ENCODE data around the gene FZR1. TPM values are rescaled to one million over a fixed set of nuclear protein-coding genes. Genes with fewer than 3 reads are reported as not detected.

FZR1 gene
- total RNA-seq, 1 donor from 2014 or later: 51.9 TPM

GRCh38 chr19:3466635-3467034 lies 39.5 kb upstream of the FZR1 start:
- no peaks in the 10 kb centered on the region for H3K27me3 ChIP-seq (ENCODE audit: control insufficient read depth, insufficient read depth, low read length)
- TF ChIP-seq CTCF (IDR thresholded peaks at IDR 0.05; ENCODE audit: insufficient read depth, low read length, poor library complexity, severe bottlenecking): no peak
- H3K36me3 ChIP-seq (ENCODE audit: control insufficient read depth, insufficient read depth, low read length): peaks cover 1% of the 10 kb centered on the region
- no peak for DNase-seq (ENCODE audit: low read depth)
- H3K4me3 ChIP-seq (ENCODE audit: low read depth, low read length): no peak overlapping the region

DNA sequence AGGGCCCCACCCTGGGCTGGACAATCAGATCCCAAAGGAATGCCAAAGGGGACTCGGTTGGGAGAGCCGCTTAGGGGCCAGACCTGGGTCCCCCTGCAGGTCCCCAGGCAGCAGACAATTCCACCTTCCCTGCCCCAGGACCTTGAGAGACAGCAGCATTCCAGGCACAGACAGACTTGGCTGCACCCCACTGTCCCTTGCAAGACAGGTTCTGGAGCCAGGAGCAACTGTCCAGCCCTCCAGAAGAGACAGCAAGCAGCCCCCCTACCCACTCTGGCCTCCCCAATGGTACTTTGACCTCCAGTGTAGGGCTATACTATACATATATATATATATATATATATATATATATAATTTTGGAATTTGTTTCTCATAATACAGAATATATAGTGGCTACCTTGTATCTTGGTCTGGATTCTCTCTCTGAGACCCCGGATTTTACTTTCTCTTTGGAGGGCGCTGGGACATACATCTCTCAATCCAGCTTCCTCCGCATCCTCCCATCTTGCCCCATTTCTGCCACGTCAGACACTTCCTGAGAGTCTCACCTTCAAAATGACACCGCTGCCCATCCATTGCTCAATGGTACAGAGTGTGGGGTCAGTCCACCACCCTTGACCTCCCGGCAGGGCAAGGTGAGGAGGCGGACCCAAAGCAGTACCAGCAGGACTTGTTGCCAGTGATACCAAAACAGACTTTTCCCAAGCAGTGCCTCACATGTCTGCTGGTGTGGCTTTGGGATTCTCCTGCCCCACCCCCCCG lies 38.5 kb upstream of the FZR1 start:
- no peaks in the 10 kb centered on the region for H3K27me3 ChIP-seq (ENCODE audit: control insufficient read depth, insufficient read depth, low read length)
- H3K36me3 ChIP-seq (ENCODE audit: control insufficient read depth, insufficient read depth, low read length): no peaks in the 10 kb centered on the region
- no peak for TF ChIP-seq CTCF (IDR thresholded peaks at IDR 0.05; ENCODE audit: insufficient read depth, low read length, poor library complexity, severe bottlenecking)
- no peak overlapping the region for H3K4me3 ChIP-seq (ENCODE audit: low read depth, low read length)
- DNase-seq (ENCODE audit: low read depth): no peak

GRCh38 chr19:3468211-3468610 lies 37.9 kb upstream of the FZR1 start:
- no peak for TF ChIP-seq CTCF (IDR thresholded peaks at IDR 0.05; ENCODE audit: insufficient read depth, low read length, poor library complexity, severe bottlenecking)
- no peak overlapping the region for H3K4me3 ChIP-seq (ENCODE audit: low read depth, low read length)
- no peaks in the 10 kb centered on the region for H3K27me3 ChIP-seq (ENCODE audit: control insufficient read depth, insufficient read depth, low read length)
- H3K36me3 ChIP-seq (ENCODE audit: control insufficient read depth, insufficient read depth, low read length): no peaks in the 10 kb centered on the region
- no peak for DNase-seq (ENCODE audit: low read depth)

DNA sequence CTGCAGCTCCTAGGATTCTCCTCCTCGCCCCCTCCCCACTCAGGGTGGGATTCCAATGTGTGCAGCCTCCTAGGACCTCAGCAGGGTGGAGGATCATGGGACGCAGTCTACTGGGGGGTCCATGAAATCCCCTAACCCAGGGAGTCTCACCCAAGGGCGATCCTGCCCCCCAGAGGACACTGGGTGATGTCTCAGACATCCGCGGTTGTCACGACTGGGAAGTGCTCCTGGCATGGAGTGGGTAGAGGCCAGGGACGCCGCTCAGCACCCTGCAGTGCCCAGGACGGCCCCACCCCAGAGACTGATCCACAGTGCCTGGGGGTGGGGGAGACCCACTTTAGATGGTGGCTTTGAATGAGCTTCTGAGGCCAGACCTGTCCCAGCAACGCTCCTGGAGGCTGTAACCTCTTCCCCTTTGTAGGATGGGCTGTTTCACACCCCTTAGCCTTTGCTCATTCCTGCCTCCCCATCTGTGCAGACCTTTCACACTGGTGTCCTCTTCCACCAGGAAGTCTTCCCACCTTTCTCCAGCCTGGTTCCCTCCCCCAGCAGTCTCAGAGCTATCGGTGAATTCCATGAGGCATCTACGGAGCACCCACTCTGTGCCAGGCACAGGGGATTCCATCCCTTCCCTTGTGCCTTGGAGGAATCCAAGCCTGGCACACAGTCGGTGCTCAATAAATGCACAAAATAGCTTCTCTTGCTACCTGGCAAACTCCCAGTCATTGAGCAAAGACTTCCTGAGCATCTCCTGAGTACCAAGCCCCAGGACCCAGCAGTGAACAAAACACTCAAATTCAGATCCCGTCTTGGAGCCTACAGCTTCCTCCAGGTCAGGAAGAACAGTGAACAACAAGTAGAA lies 36.2 kb upstream of the FZR1 start:
- H3K4me3 ChIP-seq (ENCODE audit: low read depth, low read length): no peak overlapping the region
- H3K27me3 ChIP-seq (ENCODE audit: control insufficient read depth, insufficient read depth, low read length): peaks cover 7% of the 10 kb centered on the region
- H3K36me3 ChIP-seq (ENCODE audit: control insufficient read depth, insufficient read depth, low read length): no peaks in the 10 kb centered on the region
- no peak for TF ChIP-seq CTCF (IDR thresholded peaks at IDR 0.05; ENCODE audit: insufficient read depth, low read length, poor library complexity, severe bottlenecking)
- DNase-seq (ENCODE audit: low read depth): no peak

DNA sequence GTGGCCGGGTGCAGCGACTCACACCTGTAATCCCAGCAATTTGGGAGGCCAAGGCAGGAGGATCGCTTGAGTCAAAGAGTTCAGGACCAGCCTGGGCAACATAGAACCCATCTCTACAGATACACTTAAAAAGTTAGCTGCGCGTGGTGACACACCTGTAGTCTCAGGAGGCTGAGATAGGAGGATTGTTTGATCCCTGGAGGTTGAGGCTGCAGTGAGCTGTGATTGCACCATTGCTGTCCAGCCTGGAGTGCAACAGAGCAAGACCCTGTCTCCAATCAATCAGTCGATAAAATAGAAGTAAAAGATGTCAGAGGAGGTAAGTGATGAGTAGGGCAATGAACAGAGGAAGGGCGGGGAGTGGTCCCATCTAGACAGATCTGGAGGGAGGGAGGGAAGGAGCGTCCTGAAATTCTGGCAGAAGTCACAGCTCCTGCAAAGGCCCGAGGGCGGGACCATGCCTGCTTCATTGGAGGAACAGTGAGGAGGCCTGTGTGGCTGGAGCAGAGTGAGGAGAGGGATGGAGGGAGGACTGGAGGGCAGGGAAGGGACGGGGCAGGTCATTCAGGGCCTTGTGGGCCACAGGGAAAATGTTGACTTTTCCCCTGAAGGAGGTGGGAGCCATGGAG lies 35.5 kb upstream of the FZR1 start:
- Histone ChIP-seq H3K4me3 (ENCODE audit: low read depth, low read length) (no peak overlapping the region), H3K27me3 (ENCODE audit: control insufficient read depth, insufficient read depth, low read length) (peaks cover 7% of the 10 kb centered on the region), H3K36me3 (ENCODE audit: control insufficient read depth, insufficient read depth, low read length) (no peaks in the 10 kb centered on the region)
- no peak for TF ChIP-seq CTCF (IDR thresholded peaks at IDR 0.05; ENCODE audit: insufficient read depth, low read length, poor library complexity, severe bottlenecking)
- no peak for DNase-seq (ENCODE audit: low read depth)
